COLO668 (cell line): ENCODE results near the gene ARID5B.

Source experiments
- DNase-seq: peaks from one replicate; lab custom pipeline; 2025; ENCODE audit not compliant: unreplicated experiment; lab: John Stamatoyannopoulos, UW

The ARID5B gene

GRCh38 chr10:62092301-62093030 is 191.0 kb downstream of the ARID5B start:
- no peak for DNase-seq

DNA sequence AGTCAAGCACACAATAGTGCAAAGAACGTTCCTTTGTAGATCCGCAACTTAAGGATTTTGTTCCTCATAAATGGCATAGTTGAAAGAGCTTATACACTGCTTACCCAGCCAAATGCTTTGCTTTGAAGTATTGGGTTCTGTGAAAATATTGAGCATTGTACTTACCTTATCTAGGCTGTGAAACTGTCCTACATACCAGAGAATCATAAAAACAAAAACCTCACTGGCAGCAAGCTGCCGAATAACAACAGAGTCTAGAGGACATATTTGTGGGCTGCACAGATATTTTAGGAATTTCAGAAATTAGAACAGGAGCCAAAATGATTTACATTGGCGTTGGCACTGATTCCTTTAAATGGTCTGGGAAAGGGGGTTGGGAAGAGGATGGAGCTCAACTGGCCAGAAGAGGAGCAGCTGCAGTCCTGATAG is 192.4 kb downstream of the ARID5B start:
- no peak for DNase-seq

GRCh38 chr10:62095181-62096122 is 194.0 kb downstream of the ARID5B start:
- DNase-seq, result no peak

DNA sequence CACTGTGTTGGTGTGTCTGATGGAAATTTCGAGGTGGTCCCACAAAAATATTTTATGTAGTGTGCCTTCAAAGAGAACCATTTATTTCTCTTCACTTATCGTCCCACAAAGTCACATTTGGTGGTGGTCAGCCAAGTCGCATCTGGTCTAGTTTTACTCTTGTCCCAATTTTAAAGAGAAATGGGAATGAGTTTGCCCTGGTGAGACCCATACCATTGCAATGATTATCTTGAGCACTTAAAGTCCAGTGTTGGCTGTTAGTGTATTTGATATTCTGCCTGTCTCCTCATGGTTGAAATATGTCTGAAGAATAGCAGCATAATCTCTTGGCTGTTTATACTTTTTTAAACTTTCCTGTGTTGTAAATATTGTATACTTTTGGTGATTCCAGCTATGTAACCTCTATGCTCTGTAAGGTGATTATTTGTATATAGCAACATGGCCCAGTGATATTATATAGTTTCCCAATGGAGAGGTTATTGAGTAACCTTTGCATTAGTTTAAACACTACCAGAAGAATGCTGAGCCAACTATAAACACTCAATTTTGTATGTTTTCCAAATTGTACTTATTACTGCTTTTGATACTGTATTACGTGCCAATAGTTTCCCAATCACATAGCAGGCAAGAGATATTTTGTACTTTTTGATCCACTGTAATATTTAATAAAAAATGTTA is 194.9 kb downstream of the ARID5B start:
- DNase-seq, result no peak

GRCh38 chr10:62098278-62099121 is 197.0 kb downstream of the ARID5B start:
- no peak for DNase-seq

DNA sequence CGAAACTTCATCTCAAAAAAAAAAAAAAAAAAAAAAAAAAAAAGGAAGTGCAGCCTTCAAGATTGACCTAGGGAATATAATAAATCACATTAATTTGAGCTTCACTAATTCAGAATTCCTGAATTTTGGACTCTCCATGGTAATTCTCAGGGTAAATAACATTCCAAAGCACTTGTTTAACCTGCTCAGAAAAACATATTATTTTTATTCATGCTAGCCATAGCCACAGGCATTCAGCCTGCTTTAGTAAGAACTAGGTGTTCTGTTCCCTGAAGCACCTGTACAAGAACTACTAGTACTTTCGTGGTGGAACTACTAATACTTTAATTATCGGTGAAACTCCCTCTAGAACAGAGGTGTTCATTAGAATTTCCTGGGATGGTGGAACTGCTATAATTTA is 197.8 kb downstream of the ARID5B start:
- DNase-seq, result no peak

DNA sequence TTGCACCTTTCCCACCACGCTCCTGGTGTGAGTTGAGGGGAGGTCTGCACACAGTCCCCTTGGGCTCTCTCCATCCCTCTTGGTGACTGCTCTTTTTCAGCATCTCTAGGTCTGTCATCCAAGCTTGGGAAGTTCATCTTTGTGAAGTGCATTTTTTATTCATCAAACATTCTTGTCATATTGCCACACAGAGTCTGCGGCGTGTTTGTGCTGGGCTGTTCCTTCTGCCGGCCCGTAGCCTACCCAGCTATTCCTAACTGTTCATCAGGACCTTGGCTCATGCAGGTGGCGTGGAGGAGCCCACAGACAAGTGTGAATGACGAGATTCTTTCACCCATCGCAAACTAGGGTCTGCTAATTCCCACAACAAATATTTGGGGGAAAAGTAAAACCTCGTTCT is 202.4 kb downstream of the ARID5B start:
- DNase-seq, result no peak

- no peak for DNase-seq
These were observed 205.5 kb downstream of the ARID5B start for GRCh38 chr10:62106929-62107519.

DNA sequence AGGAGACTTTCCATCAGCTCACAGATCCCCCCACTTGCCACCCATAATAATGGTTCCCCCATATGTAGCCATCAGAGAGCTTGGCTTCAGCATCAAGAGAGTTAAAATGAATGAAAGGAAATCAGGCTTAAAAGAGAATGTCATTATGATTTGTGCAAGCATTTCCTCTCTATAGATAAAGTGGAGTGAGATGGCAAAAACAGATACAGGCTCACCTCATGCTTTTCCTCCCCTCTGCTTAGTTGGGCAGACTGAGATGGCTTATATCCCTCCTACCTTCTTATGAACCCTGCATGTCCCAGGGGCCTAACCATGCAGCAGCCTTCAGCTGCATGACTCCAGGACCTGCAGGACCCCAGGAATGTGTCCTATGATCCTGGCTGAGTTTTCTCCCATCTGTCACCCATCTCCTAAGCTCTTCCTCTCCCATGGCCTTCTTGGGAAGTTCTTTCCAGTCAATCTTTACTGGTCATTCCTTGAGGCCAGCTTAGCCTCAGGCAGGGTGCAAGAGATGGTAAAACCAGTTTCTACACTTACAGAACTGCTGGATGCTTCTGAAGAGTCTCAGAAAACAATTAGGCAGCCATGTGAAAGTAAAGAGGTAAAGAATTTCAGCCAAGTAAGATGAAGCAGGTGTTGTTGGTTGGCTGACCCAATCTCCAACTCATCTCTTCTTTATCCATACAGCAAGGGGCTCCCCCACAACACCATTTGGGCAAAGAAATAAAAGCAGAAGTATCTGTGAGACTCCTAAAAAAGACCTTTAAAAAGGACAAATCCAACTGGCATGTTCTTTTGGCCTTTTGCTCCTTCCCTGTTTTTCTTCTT is 207.5 kb downstream of the ARID5B start:
- DNase-seq, result no peak

GRCh38 chr10:62109587-62110293 is 208.2 kb downstream of the ARID5B start:
- DNase-seq, result no peak

DNA sequence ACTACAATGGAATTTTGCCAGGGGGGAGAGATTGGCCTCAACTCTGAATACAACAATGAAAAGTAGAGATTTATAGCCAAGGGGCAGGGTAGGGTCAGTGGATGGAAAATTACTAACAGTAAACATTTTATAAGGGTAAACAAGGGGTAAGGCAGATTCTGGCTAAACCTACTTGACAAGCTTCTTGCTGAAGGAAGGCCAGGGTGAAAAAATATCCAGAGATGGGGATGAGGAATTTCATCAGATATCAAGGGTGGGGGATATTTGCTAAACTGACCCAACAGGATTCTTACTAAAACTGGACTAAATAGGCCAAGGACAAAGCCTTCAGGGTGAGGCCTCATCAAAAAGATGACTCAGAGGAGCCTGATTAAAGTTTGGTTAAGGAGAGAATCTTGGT is 210.8 kb downstream of the ARID5B start:
- DNase-seq, result no peak

DNA sequence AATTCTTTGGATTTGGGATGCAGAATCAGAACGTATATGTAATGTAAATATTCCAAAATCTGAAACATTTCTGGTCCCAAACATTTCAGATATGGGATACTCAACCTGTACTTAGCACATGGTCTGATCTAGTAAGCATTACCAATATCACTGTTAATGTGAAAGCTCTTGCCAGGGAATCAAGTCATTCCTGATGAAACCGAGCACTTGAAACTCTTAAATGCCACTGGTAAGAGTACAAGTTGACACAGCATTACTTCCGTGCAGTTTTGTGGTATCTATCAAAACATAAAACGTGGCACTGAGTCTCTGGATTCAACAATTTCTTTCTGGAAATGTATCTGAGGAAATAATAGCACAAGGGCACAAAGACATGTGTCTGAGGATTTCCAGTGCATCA is 211.5 kb downstream of the ARID5B start:
- no peak for DNase-seq

GRCh38 chr10:62113680-62114079 is 212.2 kb downstream of the ARID5B start:
- DNase-seq, result no peak

- no peak for DNase-seq
These were observed 213.8 kb downstream of the ARID5B start for GRCh38 chr10:62115321-62115720.

- DNase-seq, result no peak
These were observed 214.3 kb downstream of the ARID5B start for GRCh38 chr10:62115842-62116241.

- DNase-seq, result peak; percentile 47
These were observed 215.4 kb downstream of the ARID5B start for GRCh38 chr10:62116896-62117295.

DNA sequence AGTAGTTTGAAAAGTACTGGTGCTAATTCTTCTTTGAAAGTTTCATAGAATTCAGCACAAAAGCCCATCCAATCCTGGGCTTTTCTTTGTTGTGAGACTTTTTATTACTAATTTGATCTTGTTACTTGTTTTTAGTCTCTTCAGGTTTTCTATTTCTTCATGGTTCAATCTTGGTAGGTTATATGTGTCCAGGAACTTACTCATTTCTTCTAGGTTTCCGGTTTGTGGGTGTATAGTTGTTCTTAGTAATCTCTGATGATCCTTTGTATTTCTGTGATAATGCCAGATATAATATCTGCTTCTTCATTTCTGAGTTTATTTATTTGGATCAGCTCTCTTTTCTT is 219.7 kb downstream of the ARID5B start:
- DNase-seq, result no peak

GRCh38 chr10:62127975-62128374 is 226.5 kb downstream of the ARID5B start:
- DNase-seq, result no peak

GRCh38 chr10:62130948-62131347 is 229.4 kb downstream of the ARID5B start:
- no peak for DNase-seq
